Activated CD8-positive, alpha-beta memory T cell treated with anti-CD3 and anti-CD28 coated beads for 24 hours (primary cell): Measurements from ENCODE around the gene CCM2.
A peak's percentile ranks its signal among the peaks of the same experiment; 100 is the strongest.
"Not testable (repeated sequence)": the region's sequence is repeated elsewhere in the genome, so short reads cannot be mapped to it uniquely, and the experiment has no call there.

ENCODE experiments used
- DNase-seq: peaks from one replicate; pipeline ENCODE4 v3.0.0-alpha.2; 2020

Gene CCM2

DNA sequence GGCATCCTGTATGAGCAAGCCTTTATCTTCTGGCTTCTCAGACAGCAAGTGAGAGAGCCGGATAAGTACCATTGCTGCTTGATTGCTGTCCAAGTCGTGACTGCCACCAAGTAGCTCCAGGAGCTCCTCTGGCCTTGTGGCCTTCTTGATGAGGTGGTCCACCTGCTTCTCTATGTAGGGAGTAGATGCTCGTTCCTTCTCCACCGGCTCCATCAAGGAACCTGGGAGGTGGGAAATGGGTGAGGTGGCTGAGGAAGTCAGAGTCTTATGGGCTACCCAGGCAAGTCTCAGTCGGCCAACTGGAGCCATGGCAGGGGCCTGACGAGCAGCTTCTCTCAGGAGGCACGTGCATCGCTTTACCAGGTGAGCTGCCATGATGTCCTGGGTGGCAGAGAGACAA, 108.9 kb downstream of the CCM2 start:
- DNase-seq: no peak

GRCh38 chr7:45111298-45112223, 111.6 kb downstream of the CCM2 start, which contains the start of gene TBRG4:
TSS of gene TBRG4 (minus strand) at chr7:45111697. CDS start at chr7:45109237, 2,460 bp downstream.
- DNase-seq: peak; percentile 96

GRCh38 chr7:45112648-45113047, 112.6 kb downstream of the CCM2 start:
- DNase-seq: no peak

GRCh38 chr7:45114257-45114656, 114.3 kb downstream of the CCM2 start:
- DNase-seq: not testable (repeated sequence)

DNA sequence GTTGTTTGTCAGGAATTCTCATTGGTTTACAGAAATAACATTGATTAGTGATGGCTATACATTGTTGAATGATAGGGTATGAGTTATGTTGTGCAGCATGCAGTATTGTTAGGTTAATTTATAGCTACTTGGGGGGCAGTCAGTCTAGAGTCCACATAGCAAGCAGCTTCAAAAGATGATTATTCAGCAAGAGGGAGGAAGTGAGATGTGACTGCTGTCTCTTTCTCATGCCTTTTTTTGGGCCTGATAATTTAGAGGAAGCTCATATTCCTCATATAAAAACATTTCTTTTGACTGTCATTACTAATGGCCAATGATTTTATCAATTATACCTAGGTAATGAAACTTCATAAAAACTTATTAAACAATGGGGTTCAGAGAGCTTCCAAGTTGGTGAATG, 114.9 kb downstream of the CCM2 start:
- DNase-seq: no peak

DNA sequence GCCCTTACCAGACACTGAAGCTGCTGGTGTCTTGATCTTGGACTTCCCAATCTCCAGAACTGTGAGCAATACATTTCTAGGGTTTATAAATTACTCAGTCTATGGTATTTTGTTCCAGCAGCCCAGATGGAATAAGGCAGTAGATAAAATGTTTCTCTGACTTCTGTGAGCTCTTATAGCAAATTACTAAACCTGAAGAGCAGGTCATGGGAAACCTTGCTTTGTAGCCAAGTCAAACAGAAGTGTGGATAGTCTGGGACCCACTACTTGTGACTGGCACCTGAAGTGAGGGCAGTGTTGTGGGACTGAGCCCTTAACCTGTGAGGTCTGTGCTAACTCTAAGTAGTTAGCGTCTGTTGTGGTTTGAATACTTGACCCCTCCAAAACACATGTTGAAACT, 116.0 kb downstream of the CCM2 start:
- no peak for DNase-seq

GRCh38 chr7:45117582-45117981, 117.6 kb downstream of the CCM2 start:
- DNase-seq: no peak

- no peak for DNase-seq
Observed at GRCh38 chr7:45118292-45118691, 118.3 kb downstream of the CCM2 start.

- DNase-seq: no peak
Observed at GRCh38 chr7:45118889-45119331, 118.9 kb downstream of the CCM2 start.

GRCh38 chr7:45119550-45119949, 119.5 kb downstream of the CCM2 start:
- no peak for DNase-seq

DNA sequence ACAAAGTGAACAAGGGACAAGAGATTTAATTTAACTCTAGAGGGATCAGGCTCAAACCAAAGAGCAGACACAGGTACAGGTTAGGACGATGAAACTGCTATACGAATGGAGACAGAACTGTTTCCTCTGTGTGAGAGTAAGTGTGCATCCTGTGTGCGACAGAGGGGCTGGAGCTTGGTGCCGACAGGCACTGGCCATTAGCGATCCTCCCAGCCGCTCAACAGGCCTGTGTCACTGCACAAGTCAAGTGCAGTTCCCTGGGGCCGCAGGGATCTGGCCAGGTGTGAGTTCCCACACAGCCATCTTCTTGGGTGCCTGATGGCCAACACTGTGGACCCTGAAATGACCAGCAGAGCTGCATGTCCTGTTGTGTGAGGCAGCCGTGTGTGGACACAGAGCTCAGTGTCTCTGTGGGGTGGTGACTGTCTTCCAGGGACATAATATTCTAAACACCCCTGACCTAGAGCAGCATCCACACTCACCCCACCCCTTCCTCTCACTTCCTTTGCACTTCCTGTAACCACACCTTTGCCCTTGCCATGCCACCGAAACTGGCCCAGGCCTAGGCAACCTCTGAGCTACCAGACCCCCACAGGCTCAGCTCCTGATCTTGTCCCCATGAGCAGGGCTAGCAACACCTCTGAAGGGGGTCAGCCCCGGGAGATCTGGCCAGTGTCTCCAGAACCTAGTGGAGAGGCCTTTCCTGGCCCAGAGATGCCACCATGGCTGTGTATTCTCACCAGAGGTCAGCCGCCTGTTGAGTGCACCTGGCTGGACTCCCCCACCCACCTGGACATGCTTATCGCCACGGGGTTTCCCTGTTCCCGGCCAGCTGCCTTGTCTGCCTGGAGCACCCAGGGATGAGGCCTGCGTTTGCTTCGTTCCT, 123.2 kb downstream of the CCM2 start:
- DNase-seq: no peak

DNA sequence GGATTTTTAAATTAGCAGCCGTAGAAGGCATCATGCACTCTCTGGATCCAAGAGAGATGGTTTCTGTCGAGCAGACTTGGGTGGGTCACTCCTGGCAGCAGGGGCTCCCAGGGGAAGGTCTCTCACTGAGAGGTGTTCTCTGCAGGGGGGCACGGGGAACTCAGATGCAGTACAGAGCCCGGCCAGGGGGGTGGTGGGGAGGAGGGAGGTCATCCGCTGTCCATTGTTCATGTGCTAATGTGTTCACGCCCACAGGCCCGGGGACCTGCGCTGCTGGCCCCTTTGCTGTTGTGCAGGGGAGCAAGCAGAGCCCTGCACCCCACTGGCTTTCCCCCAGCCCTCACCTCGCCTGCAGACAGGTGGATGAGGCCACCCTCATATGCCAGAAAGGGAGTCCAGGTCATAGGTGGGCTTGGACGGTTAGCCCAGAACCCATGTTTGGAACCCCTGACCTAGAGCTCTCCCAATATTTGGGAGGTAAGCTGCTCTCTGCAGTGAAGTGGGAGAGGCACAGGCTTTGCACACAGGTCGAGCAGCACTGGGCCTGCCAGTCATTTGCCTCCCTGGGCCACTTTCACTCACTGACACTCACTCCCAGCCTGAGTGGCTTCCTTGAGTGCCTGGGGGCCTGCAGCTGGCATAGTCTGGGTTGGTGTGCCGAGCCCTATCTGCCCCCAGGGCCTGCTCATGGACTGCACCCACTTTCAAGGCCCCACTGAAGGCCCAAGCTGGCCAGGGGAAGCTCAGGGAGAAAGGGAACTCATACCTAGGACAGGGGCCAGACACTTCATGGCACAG, 124.1 kb downstream of the CCM2 start:
- no peak for DNase-seq

- no peak for DNase-seq
Observed at GRCh38 chr7:45125193-45125904, 125.3 kb downstream of the CCM2 start.
